ENCODE data around the gene DOCK9.

- TF ChIP-seq CTCF (IDR thresholded peaks at IDR 0.05; ENCODE audit: low read length) (no peak), EZH2 (IDR thresholded peaks at IDR 0.05; ENCODE audit: borderline replicate concordance, low read length) (no peak)
Observed at GRCh38 chr13:98842070-98842469, 135.8 kb downstream of the DOCK9 start.
